Neural crest cell (in vitro differentiated cells): ENCODE data around the gene TBC1D17. TPM values are rescaled to one million over a fixed set of nuclear protein-coding genes. Genes with fewer than 3 reads are reported as not detected.
A peak's percentile ranks its signal among the peaks of the same experiment; 100 is the strongest.

ENCODE experiments used
- DNase-seq: peaks from one replicate; pipeline ENCODE4 v3.0.0; 2021; ENCODE audit warnings: low read depth, mixed read lengths, low spot score
- H3K27ac Mint-ChIP-seq: one replicate; pipeline ENCODE4 v1.8.0; 2021; ENCODE audit warnings: mild to moderate bottlenecking, mixed read lengths; ENCODE audit not compliant: unreplicated experiment
- H3K27me3 Mint-ChIP-seq: 2 replicates; pipeline ENCODE4 v1.8.0; 2021; ENCODE audit warnings: low read depth, mild to moderate bottlenecking, mixed read lengths
- H3K36me3 Mint-ChIP-seq: 2 replicates; pipeline ENCODE4 v1.8.0; 2021; ENCODE audit warnings: low read depth, mild to moderate bottlenecking, mixed read lengths
- H3K4me1 Mint-ChIP-seq: 2 replicates; pipeline ENCODE4 v1.8.0; 2021; ENCODE audit warnings: mixed read lengths
- H3K4me3 Mint-ChIP-seq: one replicate; pipeline ENCODE4 v1.8.0; 2021; ENCODE audit warnings: mild to moderate bottlenecking, mixed read lengths
- H3K9me3 Mint-ChIP-seq: 2 replicates; pipeline ENCODE4 v1.8.0; 2021; ENCODE audit warnings: mixed read lengths
- CTCF ChIP-seq: fragments of 200-600 bp; sonication (generic); conservative IDR thresholded peaks from 2 replicates; pipeline ENCODE4 v1.5.0; 2021; ENCODE audit warnings: antibody characterized with exemption, mild to moderate bottlenecking
- total RNA-seq: library from RNA; stranded (reverse); gene quantifications from 2 replicates; pipeline ENCODE4 v1.2.1, GENCODE V29; 2021

The TBC1D17 gene
- total RNA-seq, 1 donor from 2014 or later, result 30.5 TPM

- Mint-ChIP-seq H3K4me3 (no peak within 1 kb of the TSS), H3K4me1 (peaks cover 6% of the 10 kb centered on the region), H3K27ac (no peak within 1 kb of the TSS), H3K9me3 (no peaks in the 10 kb centered on the region), H3K27me3 (peaks cover 15% of the 10 kb centered on the region), H3K36me3 (no peaks in the 10 kb centered on the region)
- no peak for TF ChIP-seq CTCF
- no peak for DNase-seq
These were observed 19.5 kb downstream of the TBC1D17 start, which contains the start of gene IL4I1 for GRCh38 chr19:49896863-49897621. IL4I1 (minus strand) TSS chr19:49896887; CDS start chr19:49896160, 727 bp downstream.

- H3K4me3 Mint-ChIP-seq, result no peak overlapping the region
- TF ChIP-seq CTCF, result no peak
- no peaks in the 10 kb centered on the region for H3K4me1 Mint-ChIP-seq
- H3K36me3 Mint-ChIP-seq, result peaks cover 7% of the 10 kb centered on the region
- no peak for DNase-seq
- H3K27me3 Mint-ChIP-seq, result no peaks in the 10 kb centered on the region
- no peak overlapping the region for H3K27ac Mint-ChIP-seq
- H3K9me3 Mint-ChIP-seq, result no peaks in the 10 kb centered on the region
These were observed 26.6 kb downstream of the TBC1D17 start for GRCh38 chr19:49904136-49904535.

- Mint-ChIP-seq H3K36me3 (peaks cover 17% of the 10 kb centered on the region), H3K9me3 (no peaks in the 10 kb centered on the region), H3K27me3 (peaks cover 4% of the 10 kb centered on the region), H3K4me1 (peaks cover 10% of the 10 kb centered on the region), H3K27ac (no peak overlapping the region), H3K4me3 (peak overlapping the region; percentile 25)
- no peak for TF ChIP-seq CTCF
- DNase-seq, result no peak
These were observed 29.5 kb downstream of the TBC1D17 start for GRCh38 chr19:49906879-49907564.

- no peak overlapping the region for H3K27ac Mint-ChIP-seq
- H3K36me3 Mint-ChIP-seq, result peaks cover 17% of the 10 kb centered on the region
- TF ChIP-seq CTCF, result no peak
- H3K4me1 Mint-ChIP-seq, result peaks cover 10% of the 10 kb centered on the region
- peak overlapping the region; percentile 23 for H3K4me3 Mint-ChIP-seq
- no peaks in the 10 kb centered on the region for H3K9me3 Mint-ChIP-seq
- no peak for DNase-seq
- H3K27me3 Mint-ChIP-seq, result peaks cover 4% of the 10 kb centered on the region
These were observed 30.4 kb downstream of the TBC1D17 start for GRCh38 chr19:49907745-49908446.

GRCh38 chr19:49908480-49909420 lies 31.2 kb downstream of the TBC1D17 start:
- H3K27ac Mint-ChIP-seq, result no peak overlapping the region
- H3K9me3 Mint-ChIP-seq, result no peaks in the 10 kb centered on the region
- peaks cover 14% of the 10 kb centered on the region for H3K4me1 Mint-ChIP-seq
- no peak overlapping the region for H3K4me3 Mint-ChIP-seq
- H3K36me3 Mint-ChIP-seq, result peaks cover 23% of the 10 kb centered on the region
- TF ChIP-seq CTCF, result no peak
- peaks cover 4% of the 10 kb centered on the region for H3K27me3 Mint-ChIP-seq
- DNase-seq, result no peak
